Measurements from ENCODE around the gene PRKAR1B. TPM values are rescaled to one million over a fixed set of nuclear protein-coding genes. Genes with fewer than 3 reads are reported as not detected.
A peak's percentile ranks its signal among the peaks of the same experiment; 100 is the strongest.

PRKAR1B gene
- total RNA-seq, 1 experiment from 2014 or later = 43.3 TPM

GRCh38 chr7:522951-523314 lies 204.1 kb downstream of the PRKAR1B start:
- Histone ChIP-seq H3K23me2 (ENCODE audit: insufficient read length, low read depth, low read length, poor library complexity, severe bottlenecking) (peaks cover 29% of the 10 kb centered on the region), H3K27me3 (ENCODE audit: insufficient read depth, low read length) (peaks cover 30% of the 10 kb centered on the region; the same call in 1 of the 2 replicates), H2BK20ac (ENCODE audit: low read depth, low read length, poor library complexity, severe bottlenecking) (no peak overlapping the region), H2AFZ (ENCODE audit: low read length) (no peak overlapping the region), H3K4me2 (ENCODE audit: insufficient read depth, insufficient read length, low read length) (peak overlapping the region; percentile 4), H3K23ac (ENCODE audit: insufficient read length, low read depth, low read length) (no peak overlapping the region), H3T11ph (ENCODE audit: low read length) (no peak overlapping the region), H2BK15ac (ENCODE audit: low read depth, low read length) (no peak overlapping the region), H2BK12ac (ENCODE audit: insufficient read length, low read depth, low read length) (no peak overlapping the region), H3K18ac (ENCODE audit: insufficient read length, low read depth, low read length) (no peak overlapping the region), H4K5ac (ENCODE audit: insufficient read length, low read depth, low read length) (no peak overlapping the region), H2AK5ac (ENCODE audit: insufficient read length, low read length) (no peak overlapping the region), H3K14ac (ENCODE audit: insufficient read depth, low read length) (no peak overlapping the region; the same call in 1 of the 2 replicates), H3K4ac (ENCODE audit: low read depth, low read length) (no peak overlapping the region), H3K56ac (ENCODE audit: insufficient read length, low read depth, low read length) (no peak overlapping the region), H3K9ac (ENCODE audit: extremely low read depth, insufficient read length, low read length) (no peak overlapping the region), H3K79me2 (ENCODE audit: insufficient read depth, low read length) (no peaks in the 10 kb centered on the region), H3K79me1 (ENCODE audit: insufficient read depth, low read depth, low read length, poor library complexity, severe bottlenecking) (no peaks in the 10 kb centered on the region), H3K4me1 (ENCODE audit: insufficient read depth, low read length) (peaks cover 2% of the 10 kb centered on the region; the same call in 1 of the 2 replicates), H3K27ac (ENCODE audit: insufficient read length, low read depth, low read length) (no peak overlapping the region), H4K20me1 (ENCODE audit: control insufficient read depth, insufficient read depth, insufficient read length) (no peaks in the 10 kb centered on the region), H4K8ac (replicated peaks; ENCODE audit: insufficient read length, low read depth, low read length) (no peak overlapping the region), H3K9me3 (ENCODE audit: control insufficient read depth, low read depth, low read length) (no peaks in the 10 kb centered on the region), H2BK120ac (ENCODE audit: low read depth, low read length, poor library complexity, severe bottlenecking) (no peak overlapping the region), H4K91ac (ENCODE audit: insufficient read length, low read depth, low read length) (no peak overlapping the region), H2BK5ac (ENCODE audit: insufficient read length, low read length) (no peak overlapping the region)
- DNase-seq = no peak
- Mint-ChIP-seq H3K36me3 (ENCODE audit: insufficient read depth in 1 of 3, low read depth in 3 of 3) (no peaks in the 10 kb centered on the region), H3K9me3 (no peaks in the 10 kb centered on the region; a peak in 1 of 5 replicates), H3K27ac (no peak overlapping the region), H3K4me1 (peaks cover 3 to 15% of the 10 kb centered on the region in 2 experiments; a peak in 3 of 4 replicates), H3K4me3 (no peak overlapping the region), H3K27me3 (ENCODE audit: low read depth) (peaks cover 73% of the 10 kb centered on the region)
- no CpG with 5 or more reads among the region's 21 CpGs for whole genome bisulfite sequencing (ENCODE audit: extremely low coverage, insufficient read length, low lambda C conversion rate)
- TF ChIP-seq, protein P1, sequence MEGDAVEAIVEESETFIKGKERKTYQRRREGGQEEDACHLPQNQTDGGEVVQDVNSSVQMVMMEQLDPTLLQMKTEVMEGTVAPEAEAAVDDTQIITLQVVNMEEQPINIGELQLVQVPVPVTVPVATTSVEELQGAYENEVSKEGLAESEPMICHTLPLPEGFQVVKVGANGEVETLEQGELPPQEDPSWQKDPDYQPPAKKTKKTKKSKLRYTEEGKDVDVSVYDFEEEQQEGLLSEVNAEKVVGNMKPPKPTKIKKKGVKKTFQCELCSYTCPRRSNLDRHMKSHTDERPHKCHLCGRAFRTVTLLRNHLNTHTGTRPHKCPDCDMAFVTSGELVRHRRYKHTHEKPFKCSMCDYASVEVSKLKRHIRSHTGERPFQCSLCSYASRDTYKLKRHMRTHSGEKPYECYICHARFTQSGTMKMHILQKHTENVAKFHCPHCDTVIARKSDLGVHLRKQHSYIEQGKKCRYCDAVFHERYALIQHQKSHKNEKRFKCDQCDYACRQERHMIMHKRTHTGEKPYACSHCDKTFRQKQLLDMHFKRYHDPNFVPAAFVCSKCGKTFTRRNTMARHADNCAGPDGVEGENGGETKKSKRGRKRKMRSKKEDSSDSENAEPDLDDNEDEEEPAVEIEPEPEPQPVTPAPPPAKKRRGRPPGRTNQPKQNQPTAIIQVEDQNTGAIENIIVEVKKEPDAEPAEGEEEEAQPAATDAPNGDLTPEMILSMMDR (conservative IDR thresholded peaks at IDR 0.05) = no peak
